GM04503 (cell line): ENCODE measurements around the gene MTG1.
A peak's percentile ranks its signal among the peaks of the same experiment; 100 is the strongest.
"Not testable (repeated sequence)": the region's sequence is repeated elsewhere in the genome, so short reads cannot be mapped to it uniquely, and the experiment has no call there.

Experiments
- DNase-seq: peaks from one replicate; pipeline ENCODE4 v3.0.0-alpha.2; 2012; ENCODE audit warnings: low read depth

The MTG1 gene

DNA sequence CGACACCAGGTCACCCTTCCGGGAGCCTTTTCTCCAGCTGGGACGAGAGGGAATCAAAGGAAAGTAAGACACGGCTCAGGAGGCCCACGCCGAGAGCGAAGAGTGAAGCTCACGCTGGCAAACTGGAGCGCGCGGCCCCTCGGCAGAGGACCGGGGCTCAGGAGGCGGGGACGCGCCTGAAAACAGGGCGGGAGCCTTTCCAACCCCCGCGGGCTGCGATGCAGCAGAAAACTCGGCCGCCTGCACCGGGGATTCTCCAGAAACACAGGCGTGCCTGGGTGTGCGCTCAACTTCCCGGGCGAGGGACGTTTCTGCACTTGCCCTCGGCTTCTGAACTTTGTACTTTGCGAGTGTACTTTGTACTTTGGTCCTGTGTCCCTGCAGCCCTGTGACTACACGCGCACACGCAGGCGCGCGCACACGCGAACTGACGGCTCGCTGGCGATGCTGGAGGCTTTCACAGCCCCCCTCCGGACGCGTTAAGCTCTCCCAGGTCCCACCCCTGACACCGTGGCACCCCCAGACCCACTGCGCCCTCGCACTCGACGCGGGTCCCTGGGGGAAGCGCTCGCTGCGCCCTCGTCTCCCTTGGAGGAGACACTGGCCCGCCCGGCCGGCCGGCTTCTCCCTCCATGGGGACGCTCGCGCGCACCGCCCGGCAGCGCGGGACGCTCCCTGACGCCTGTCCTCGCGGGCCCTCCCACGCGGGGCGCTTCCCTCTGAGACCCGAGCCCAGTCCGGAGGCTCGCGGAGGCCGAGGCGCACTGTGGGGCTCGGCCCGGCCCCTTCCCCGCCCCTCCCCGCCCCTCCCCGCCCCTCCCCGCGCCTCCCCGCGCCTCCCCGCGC, 15.5 kb upstream of the MTG1 start:
- DNase-seq, result peak; percentile 12

DNA sequence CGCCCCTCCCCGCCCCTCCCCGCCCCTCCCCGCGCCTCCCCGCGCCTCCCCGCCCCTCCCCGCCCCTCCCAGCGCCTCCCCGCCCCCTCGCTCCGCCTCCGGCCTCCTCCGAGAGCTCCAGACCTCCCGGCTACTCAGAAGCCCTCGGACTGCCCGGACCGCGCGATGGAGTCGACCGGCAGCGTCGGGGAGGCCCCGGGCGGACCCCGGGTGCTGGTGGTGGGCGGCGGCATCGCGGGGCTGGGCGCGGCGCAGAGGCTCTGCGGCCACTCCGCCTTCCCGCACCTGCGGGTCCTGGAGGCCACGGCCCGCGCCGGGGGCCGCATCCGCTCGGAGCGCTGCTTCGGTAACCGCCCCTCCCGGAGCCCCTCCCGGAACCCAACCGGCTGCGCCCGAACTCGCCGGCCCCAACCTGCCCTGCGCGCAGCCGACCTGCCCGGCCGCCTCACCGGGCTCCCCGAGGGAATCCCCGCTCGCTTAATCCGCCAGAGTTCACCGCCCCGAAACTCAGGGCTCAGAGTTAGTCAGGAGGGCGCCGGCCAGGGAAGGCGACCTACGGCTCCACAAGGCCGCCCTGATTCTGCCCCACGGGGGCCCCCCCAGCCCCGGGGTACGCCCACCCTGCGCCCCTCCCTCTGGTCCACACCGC, 14.7 kb upstream of the MTG1 start, which contains the start of gene PAOX:
Gene PAOX, plus strand, starts transcription at position 111 of the 649 bp plus-strand sequence. Its CDS starts 55 bp downstream, at position 166.
- no peak for DNase-seq

DNA sequence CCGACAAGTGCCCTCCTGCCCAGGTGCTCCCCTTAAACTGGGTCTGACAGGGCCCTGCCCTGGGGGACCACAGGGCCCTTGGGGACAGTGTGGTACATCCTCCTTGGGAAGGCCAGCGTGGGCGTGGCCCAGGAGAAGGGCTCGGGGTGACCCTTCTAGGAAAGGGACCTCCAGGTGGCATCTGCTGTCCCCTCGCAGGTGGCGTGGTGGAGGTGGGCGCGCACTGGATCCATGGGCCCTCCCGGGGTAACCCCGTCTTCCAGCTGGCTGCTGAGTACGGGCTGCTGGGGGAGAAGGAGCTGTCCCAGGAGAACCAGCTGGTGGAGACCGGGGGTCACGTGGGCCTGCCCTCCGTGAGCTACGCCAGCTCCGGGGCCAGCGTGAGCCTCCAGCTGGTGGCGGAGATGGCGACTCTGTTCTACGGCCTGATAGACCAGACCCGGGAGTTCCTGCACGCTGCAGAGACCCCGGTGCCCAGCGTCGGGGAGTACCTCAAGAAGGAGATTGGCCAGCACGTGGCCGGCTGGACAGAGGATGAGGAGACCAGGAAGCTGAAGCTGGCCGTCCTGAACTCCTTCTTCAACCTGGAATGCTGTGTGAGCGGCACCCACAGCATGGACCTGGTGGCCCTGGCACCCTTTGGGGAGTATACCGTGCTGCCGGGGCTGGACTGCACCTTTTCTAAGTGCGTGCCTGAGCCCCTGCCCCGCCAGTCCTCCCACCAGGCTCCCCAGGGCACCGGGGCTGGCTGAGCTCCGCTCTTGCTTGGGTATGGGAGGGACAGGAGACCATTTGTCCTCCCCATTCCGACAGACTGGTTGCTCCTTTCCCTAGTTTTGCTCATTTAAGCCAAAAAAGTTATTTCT, 13.9 kb upstream of the MTG1 start:
- DNase-seq, result no peak

DNA sequence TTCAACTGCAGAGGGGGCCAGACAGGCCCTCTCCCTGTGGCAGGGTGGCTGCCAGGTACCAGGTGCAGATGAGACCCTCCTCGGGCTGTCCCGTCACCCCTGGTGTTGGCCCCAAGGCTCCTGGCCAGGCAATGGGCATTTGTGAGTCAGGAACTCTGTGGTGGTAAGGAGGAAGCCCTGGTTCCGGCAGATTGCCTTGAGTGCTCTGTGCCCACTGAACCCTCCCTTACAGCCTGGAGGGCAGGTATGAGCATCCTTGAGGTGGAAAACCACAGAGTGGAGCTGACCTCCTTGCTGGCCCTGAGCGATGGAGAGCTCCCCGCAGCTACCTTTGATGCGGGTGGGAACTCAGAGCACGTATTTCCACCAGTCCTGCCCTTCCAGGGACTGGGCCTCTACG, 12.9 kb upstream of the MTG1 start:
- no peak for DNase-seq

DNA sequence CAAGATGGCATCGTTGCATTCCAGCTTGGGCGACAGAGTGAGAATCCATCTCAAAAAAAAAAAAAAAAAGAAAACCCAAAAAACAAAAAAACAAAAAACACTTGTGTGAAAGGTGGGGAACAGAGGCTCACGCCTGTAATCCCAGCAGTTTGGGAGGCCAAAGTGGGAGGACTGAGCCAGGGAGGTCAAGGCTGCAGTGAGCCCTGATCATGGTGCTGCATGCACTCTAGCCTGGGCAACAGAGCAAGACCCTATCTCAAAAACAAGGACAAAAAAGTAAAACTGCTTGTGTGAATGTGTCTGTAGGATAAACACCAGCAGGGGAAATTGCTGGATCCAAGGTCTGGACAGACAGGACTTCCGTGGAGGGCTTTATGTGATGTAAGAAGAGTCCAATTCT, 10.4 kb upstream of the MTG1 start:
- no peak for DNase-seq

DNA sequence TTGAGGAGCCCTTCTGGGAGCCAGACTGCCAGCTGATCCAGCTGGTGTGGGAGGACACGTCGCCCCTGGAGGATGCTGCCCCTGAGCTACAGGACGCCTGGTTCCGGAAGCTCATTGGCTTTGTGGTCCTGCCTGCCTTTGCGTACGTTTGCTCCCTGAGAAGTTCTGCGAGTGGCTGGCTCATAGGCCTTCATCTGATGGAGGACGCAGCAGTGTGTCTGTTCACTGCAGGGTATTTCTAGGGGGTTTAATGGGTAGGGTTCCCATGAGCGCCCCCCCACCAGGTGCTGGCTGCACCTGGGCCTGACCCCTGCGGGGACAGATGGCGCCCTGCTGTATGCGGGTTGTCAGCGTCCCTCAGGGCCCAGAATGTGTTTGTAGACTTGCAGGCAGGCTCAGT, 9.9 kb upstream of the MTG1 start:
- DNase-seq, result no peak

DNA sequence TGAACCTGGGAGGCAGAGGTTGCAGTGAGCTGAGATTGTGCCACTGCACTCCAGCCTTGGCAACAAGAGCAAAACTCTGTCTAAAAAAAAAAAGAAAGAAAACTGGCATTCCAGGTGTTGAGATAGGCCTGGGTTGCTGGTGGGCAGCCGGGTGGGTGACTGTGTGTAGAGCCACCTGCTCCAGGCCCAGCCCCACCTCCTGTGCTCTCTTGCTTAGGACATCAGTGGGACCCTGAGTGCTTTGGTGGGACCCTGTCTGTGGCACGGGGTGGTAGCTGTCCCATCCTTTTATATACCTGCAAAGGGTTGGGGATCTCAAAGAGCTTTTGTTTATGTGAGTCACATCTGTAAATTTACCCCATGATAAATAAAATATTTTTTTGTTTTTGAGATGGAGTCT, 8.7 kb upstream of the MTG1 start:
- DNase-seq, result no peak

DNA sequence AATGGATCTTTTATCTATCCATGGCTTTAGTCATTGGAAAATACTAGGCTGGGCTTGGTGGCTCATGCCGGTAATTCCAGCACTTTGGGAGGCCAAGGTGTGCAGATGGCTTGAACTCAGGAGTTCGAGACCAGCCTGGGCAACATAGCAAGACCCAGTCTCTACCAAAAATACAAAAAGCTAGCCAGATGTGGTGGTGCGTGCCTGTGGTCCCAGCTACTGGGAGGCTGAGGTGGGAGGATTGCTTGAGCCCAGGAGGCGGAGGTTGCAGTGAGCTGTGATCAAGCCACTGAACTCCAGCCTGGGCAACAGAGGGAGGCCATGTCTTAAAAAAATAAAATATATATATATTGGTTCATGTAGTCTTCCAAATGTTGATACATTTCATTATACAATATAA, 7.0 kb upstream of the MTG1 start:
- not testable (repeated sequence) for DNase-seq

DNA sequence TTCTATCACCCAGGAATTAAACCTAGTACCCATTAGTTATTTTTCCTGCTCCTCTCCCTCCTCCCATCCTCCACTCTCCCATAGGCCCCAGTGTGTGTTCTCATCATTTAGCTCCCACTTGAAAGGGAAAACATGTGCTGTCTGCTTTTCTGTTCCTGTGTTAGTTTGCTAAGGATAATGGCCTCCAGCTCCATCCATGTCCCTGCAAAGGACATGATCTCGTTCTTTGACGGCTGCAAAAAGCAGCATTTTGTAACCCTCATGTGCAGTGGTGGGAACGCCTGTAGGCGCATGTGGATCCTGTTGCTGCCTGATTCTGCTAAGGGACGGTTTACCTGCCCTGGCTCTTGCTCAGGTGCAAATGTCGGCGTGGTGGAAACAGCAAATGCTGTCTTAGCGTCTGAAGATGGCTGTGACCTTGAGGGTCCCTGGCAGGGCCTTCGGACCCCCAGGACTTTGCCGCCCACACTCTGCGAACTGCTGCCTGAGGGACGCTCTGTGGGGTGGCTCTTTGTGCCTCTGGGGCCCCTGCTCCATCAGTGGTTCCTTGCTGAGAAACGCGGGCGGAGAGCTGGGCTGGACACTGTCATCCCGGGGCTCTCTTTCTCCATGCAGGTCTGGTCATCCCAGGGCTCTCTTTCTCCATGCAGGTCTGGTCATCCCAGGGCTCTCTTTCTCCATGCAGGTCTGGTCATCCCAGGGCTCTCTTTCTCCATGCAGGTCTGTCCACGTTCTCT, 5.6 kb upstream of the MTG1 start:
- DNase-seq, result no peak

DNA sequence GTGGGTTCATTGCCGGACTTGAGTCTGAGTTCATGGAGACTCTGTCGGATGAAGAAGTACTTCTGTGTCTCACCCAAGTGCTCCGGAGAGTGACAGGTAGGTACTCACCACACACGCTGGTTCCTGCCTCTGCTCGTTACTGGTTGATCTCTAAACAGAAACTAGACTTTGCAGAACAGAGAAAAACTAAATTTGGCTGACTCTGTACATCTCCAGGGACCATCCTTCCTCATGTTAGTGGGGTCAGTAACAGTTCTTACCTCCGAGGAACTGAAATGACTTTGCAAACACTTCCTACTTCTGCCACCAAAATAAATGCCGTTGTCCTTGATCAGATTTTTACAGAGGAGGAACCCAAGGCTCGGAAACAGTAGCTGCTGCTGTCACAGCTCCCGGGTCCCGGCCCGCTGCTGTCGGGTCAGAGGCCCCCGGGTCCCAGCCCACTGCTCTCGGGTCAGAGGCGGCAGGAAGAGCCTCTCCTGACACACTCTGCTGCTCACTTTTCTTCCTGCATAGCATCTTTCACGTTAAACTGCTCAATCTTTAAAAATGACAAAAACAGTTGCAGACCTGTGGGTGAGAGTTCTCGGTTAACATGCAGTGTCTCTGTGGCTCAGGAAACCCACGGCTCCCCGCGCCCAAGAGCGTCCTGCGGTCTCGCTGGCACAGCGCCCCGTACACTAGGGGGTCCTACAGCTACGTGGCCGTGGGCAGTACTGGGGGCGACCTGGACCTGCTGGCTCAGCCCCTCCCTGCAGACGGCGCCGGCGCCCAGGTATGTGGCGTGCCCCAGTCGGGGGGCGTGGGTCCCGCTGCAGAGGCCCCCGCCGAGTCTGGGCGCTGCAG, 4.8 kb upstream of the MTG1 start:
- no peak for DNase-seq

DNA sequence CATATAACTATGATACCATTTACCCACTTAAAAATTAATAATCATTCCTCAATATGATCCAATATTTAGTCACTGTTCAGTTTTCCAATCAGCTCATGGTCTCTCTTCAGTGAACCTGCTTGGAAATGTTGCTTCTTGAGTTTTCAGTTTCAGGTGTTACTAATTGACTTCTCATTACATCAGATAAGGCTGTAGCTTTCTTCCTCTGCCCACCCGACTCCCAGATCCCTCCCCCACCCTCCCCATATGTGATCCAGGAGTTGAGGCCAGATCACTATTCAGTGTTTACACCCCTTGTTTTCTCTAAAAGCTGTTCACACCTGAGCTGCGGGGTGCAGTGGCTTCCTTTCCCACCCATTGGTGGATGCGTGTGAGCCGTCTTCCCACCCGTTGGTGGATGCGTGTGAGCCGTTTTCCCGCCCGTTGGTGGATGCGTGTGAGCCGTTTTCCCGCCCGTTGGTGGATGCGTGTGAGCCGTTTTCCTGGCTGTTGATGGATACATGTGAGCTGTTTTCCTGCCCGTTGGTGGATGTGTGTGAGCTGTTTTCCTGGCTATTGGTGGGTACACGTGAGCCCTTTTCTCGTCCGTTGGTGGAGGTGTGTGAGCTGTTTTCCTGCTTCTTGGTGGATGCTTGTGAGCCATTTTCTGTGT, 3.2 kb upstream of the MTG1 start:
- no peak for DNase-seq

DNA sequence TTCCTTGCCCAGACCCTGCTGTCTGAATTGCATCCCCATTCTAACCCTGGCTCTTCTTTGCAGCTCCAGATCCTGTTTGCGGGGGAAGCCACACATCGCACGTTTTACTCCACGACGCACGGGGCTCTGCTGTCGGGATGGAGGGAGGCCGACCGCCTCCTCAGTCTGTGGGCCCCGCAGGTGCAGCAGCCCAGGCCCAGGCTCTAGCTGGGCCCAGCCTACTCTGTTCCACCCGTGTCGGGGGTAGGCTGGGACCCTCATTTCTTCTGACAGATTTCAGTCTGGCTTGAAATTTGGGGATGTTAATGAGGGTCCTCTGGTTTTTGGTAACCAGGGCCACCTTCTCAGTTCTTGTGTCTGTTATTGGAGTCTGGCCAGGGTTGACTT, 2.7 kb upstream of the MTG1 start:
- no peak for DNase-seq

DNA sequence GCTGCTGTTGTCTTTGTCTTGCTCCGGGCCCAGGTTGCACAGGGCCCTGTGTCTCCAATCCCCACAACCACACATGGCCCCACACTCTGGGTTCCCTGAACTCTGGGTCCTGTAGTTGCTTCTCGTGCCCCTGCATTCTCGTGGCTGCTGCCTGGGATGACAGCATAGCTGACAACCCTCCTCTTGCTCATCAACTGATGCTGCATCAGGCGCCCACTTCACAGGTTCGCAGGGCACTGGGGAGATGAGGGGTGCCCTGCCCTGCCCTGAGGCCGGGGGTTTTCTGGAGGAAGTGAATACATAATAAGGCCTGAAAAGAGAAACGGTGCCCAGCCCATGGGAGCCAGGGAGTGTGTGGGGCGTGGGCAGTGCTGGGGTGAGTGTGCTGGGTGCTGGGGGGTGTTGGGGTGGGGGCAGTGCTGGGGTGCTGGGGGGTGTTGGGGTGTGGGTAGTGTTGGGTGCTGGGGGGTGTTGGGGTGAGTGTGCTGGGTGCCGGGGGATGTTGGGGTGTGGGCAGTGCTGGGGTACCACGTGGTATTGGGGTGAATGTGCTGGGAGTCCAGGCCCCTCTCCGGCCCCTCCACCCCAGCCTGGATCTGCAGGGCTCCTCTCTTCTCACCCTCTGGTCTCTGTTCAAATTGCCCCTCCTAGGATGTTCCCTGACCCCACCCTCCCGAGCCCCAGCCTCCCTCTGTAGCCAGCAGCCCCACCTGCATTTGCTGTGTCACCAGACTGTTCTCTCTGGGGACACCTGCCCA, 2.0 kb upstream of the MTG1 start:
- DNase-seq, result no peak

DNA sequence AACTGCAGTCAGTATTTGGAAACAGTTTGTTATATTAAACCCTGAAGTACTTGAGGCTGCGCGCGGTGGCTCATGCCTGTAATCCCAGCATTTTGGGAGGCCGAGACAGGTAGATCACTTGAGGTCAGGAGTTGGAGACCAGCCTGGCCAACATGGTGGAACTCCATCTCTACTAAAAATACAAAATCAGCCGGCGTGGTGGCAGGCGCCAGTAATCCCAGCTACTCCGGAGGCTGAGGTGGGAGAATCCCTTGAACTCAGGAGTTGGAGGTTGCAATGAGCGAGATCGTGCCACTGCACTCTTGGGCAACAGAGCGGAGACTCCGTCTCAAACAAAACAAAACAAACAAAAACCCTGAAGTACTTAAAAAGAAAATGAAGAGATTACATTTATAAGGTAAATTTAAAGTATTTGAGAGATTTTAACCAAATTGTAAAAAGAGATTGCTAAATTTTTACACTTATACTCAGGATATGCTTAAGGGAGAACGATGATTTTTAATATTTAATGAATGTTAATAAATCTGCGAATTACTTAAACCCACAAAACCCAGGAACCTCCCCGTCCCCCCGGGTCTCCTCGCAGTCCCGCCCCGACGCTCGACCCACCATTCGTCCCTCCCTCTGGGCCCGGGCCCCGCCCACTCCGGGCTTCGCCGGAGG, 425 bp upstream of the MTG1 start:
- DNase-seq, result no peak

DNA sequence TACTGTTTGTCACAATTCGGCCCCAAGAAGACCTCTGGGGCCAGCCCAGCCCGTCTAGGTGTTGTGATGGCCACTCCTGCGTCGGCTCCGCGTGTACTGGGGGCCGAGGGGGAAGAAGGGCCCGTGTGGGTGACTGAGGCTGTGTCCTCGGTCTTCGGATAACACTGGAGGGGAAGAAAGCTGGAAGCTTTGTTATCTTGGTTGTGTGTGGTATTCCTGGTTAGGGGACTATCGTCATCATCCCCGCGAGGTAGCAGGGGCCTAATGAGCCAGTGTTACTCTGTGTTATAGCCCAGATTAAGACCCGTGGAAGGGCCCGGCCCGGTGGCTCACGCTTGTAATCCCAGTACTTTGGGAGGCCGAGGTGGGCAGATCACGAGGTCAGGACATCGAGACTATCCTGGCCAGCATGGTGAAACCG, 854 bp downstream of the MTG1 start:
- no peak for DNase-seq

DNA sequence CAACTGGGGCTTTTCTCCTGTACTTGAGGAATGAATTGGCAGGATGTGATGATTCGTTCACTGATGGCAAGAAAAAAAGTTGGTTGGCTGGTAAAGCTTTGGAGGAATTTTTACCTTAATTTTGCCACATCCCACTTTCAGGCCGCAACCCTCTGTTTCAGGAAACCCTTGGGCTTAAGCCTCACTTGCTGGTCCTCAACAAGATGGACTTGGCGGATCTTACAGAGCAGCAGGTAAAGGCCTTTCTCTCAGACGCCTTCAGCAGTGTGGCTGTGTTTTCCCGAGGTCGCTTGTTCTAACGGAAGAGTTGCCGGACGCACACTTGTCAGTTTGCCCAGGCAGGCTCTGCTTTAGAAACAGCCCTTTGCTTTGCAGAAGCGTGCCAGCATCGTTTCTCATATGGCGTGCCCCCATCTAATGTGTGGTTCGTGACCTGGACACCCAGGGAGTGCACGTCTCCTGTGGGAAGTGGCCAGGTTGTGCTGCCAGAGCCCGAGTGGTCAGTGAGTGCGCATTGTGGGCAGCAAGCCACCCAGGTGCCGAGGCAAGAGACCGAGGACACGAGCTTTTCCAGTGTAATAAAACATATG, 2.2 kb downstream of the MTG1 start:
- no peak for DNase-seq

DNA sequence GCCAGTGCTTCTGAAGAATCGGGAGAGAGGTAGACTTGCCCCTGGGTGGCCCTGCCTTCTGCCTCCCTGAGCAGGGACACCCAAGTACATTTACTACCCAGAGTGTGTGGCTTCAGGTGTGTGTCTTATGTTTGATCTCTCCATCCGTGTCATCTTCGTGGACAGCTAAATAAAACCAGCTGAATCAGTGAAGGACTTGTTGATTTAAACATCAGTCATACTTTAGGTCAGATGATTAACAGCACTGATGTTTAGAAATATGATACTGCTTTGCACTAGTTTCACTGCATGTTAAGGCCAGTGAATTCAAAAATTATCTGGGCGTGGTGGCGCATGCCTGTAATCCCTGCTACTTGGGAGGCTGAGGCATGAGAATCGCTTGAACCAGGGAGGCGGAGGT, 4.0 kb downstream of the MTG1 start:
- DNase-seq, result no peak

DNA sequence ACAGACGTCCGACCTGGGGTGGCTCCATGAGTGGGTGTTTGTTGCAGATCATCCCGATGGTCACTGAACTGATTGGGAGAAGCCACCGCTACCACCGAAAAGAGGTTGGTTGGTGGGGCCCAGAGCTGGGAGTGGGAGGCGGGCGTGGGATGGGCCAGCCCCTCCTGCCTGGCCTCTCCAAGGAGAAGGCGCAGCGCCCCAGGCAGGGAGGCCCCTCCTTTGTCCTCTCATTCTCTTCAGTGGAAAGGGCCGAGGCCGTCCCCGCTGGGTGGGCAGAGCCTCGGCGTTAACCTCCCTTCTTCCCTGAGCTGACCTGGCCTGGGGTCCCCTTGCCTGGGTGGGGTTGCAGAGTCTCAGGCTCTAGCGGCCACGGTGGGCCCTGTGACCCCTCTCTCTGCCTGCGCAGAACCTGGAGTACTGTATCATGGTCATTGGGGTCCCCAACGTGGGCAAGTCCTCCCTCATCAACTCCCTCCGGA, 5.2 kb downstream of the MTG1 start:
- no peak for DNase-seq
